ENCODE measurements around the gene MMP17.

Gene MMP17

DNA sequence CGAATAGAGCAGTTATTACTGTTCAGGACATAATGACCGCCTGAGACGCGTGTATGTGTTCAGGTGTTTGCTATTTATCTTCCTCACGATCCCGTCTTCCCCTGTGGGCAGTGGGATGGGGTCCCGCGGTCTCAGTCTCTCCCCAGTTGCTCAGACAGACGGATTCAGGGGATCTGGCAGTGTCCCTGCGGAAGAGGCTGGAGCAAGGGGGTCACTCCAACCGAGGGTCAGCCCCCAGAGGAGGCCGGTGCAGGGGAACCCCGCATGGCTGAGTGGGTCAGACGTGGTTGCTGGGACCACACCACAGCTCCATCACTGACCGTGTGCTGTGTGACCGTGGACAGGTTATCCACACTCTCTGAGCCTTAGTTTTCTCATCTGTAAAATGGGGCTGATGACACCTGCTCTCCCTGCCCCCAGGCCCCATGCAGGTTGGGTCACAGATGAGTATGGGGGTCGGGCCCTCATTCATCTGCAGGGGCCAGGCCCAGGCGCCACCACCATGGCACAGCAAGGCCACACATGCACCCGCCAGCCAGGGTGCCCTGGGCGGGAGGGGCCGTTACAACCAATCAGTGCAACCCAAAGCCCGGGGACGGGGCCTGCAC, 5.2 kb downstream of the MMP17 start:
- POLR2A ChIA-PET (ENCODE audit: low non-redundant PET): no interaction called here
- TF ChIP-seq CTCF (conservative IDR thresholded peaks at IDR 0.05; ENCODE audit: low read depth): no peak
- CTCF ChIA-PET: interaction anchor here (0.7 kb wide), 1 partner anchor 38 kb away, joined by 4 read pairs; no protein-coding TSS in a partner anchor
- no peak overlapping the region for H3K27ac ChIP-seq
- no peak for DNase-seq (ENCODE audit: low spot score)

GRCh38 chr12:131833896-131834641, 5.9 kb downstream of the MMP17 start:
- peak; percentile 46 for TF ChIP-seq CTCF (conservative IDR thresholded peaks at IDR 0.05; ENCODE audit: low read depth)
- no peak for DNase-seq (ENCODE audit: low spot score)
- no peak overlapping the region for H3K27ac ChIP-seq
- POLR2A ChIA-PET (ENCODE audit: low non-redundant PET): no interaction called here
- CTCF ChIA-PET: interaction anchor here (0.7 kb wide), 1 partner anchor 39 kb away, joined by 4 read pairs; no protein-coding TSS in a partner anchor

- CTCF ChIA-PET: interaction anchor here (0.7 kb wide), 1 partner anchor 266 kb away, joined by 4 read pairs; no protein-coding TSS in a partner anchor
These were observed 6.8 kb downstream of the MMP17 start for GRCh38 chr12:131834798-131835615.

DNA sequence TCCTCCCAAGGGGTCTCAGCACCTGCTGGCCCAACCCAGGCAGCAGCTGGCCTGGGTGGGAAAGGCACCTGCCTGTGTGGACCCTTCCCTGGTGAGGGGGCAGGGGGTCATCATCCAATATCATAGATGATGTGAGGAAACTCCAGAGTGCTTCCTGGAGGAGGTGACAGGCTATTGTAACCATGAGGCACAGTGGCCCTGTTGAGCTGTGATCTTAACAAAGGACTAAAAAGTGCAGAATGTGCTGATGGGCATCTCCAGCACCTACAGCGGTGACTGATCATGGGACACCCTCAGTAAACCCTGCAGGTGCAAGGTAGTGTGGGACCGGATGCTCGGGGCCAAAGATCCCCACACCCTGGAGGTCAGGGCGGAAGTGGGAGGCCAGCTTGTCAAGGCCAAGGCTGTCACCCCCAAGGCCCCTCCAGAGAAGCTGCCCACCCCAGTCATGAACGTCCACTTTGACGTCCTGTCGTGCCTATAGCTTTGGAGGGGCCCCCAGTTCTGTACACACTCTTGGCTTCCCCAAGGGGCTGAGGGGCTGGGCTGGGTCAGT, 7.5 kb downstream of the MMP17 start:
- no peak overlapping the region for H3K27ac ChIP-seq
- DNase-seq (ENCODE audit: low spot score): no peak
- CTCF ChIA-PET: interaction anchor here (0.6 to 1.4 kb wide), 10 partner anchors 10 to 1055 kb away, joined by 3 to 7 read pairs (median 5); no protein-coding TSS in a partner anchor
- POLR2A ChIA-PET (ENCODE audit: low non-redundant PET): no interaction called here
- TF ChIP-seq CTCF (conservative IDR thresholded peaks at IDR 0.05; ENCODE audit: low read depth): no peak

More at GRCh38 chr12:131834798-131835615, 6.8 kb downstream of the MMP17 start:
- no peak for TF ChIP-seq CTCF (conservative IDR thresholded peaks at IDR 0.05; ENCODE audit: low read depth)
- no peak for DNase-seq (ENCODE audit: low spot score)
- H3K27ac ChIP-seq: no peak overlapping the region
- POLR2A ChIA-PET (ENCODE audit: low non-redundant PET): no interaction called here

DNA sequence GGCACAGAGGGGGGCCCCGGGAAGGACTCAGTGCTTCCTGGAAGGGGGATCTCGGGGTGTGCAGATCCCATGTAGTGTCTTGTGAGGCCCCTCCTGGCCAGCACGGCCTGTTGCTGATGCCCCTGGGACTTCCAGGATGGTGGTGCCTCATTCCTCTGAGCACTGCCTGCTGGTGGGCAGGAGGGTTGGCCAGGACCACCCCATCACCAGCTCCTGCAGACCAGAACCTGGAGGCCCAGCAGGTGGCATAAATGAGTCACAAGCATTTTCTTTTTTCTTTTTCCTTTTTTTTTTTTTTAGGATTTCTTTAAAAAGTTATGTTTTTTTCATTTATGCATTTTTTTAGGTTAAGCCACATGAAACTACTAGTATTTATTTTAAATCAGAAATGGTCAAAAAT, 8.0 kb downstream of the MMP17 start:
- ChIA-PET POLR2A (ENCODE audit: low non-redundant PET) (no interaction called here), CTCF (interaction anchor here (0.6 to 1.4 kb wide), 9 partner anchors 9 to 1055 kb away, joined by 3 to 7 read pairs (median 5); no protein-coding TSS in a partner anchor)
- no peak overlapping the region for H3K27ac ChIP-seq
- peak; percentile 16; the same call in 1 of the 2 replicates for TF ChIP-seq CTCF (conservative IDR thresholded peaks at IDR 0.05; ENCODE audit: low read depth)
- no peak for DNase-seq (ENCODE audit: low spot score)

Data from RWPE1 (cell line).